Measurements from ENCODE around the gene GPATCH3. TPM values are rescaled to one million over a fixed set of nuclear protein-coding genes. Genes with fewer than 3 reads are reported as not detected.
A peak's percentile ranks its signal among the peaks of the same experiment; 100 is the strongest.

The GPATCH3 gene
- total and polyA plus RNA-seq, 2 of the 8 experiments (the other 6 are each of a cell fraction or from before 2014, with no cell fraction given) = 7.9 to 17.4 TPM

DNA sequence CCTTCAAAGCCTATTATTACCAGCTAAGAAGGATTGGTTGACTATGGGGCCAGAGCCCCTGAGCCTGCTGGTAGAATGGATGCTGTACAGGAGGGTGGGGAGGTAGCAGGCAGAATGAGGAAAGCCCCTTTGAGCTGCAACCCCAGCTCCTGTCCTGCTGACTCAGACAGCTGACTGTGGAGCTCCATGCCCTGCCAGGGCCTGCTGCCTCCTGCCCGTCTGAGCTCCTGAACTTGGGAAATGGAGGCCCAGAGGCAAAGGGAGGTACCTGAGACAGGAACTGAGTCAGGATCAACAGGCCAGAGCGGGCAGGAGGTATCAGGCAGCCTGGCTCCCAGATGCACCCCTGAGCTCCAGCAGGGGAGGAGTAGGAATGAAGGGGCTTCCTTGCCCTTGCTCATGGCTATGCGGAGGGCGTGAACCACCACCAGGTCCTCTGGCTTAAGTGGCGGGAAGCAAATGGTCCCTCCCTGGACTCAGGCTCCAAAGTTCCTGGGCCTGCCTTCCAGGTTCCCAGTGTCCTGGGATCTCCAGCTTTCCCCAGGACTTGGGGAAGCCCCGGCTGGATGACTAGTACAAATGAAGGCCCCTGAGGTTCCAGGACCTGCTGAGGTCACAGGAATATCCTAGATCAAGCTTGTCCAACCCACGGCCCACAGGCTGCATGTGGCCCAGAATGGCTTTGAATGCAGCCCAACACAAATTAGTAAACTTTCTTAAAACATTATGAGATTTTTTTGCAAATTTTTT is 41.2 kb downstream of the GPATCH3 start:
- no peak overlapping the region for H2BK5ac ChIP-seq (ENCODE audit: low read depth, low read length)
- no peaks in the 10 kb centered on the region; a peak in 2 of 8 replicates for H3K36me3 ChIP-seq (ENCODE audit: control insufficient read depth in 2 of 4, insufficient read depth in 4 of 4, low read length in 3 of 4)
- H3K9ac ChIP-seq (replicated peaks in 1 of 4; ENCODE audit: extremely low read depth in 1 of 4, low read depth in 3 of 4, low read length in 3 of 4) = no peak overlapping the region
- no peak overlapping the region for H2AK5ac ChIP-seq (ENCODE audit: low read depth, low read length)
- no peaks in the 10 kb centered on the region for H3K9me3 ChIP-seq (ENCODE audit: insufficient read depth in 2 of 2, low read depth in 1 of 2, low read length in 1 of 2)
- H4K5ac ChIP-seq (ENCODE audit: insufficient read length, low read depth, low read length) = no peak overlapping the region
- H4K91ac ChIP-seq (replicated peaks; ENCODE audit: insufficient read length, low read length) = no peak overlapping the region
- H3K79me1 ChIP-seq (ENCODE audit: low read depth, low read length) = no peaks in the 10 kb centered on the region
- H2BK120ac ChIP-seq (replicated peaks; ENCODE audit: low read depth, low read length) = no peak overlapping the region
- H3K18ac ChIP-seq (ENCODE audit: extremely low read depth, low read length) = no peak overlapping the region
- DNase-seq (ENCODE audit: low read depth in 1 of 2, low spot score in 2 of 2) (no peak), FAIRE-seq (no peak)
- no peak overlapping the region for H2AFZ ChIP-seq (ENCODE audit: low read length)
- peak overlapping the region; percentile 60; the same call in 1 of the 2 replicates for H2BK12ac ChIP-seq (ENCODE audit: low read depth, low read length)
- H3K23me2 ChIP-seq (ENCODE audit: low read depth, low read length) = peaks cover under 1% of the 10 kb centered on the region; the same call in 1 of the 2 replicates
- peaks cover 4 to 9% (median 9%) of the 10 kb centered on the region in 4 experiments; a peak in 5 of 7 replicates for H3K27me3 ChIP-seq (replicated peaks in 1 of 4; ENCODE audit: control insufficient read depth in 3 of 4, extremely low read depth in 1 of 4, insufficient read depth in 3 of 4, low read length in 3 of 4)
- no peak overlapping the region; the same call in 1 of the 2 replicates for H4K8ac ChIP-seq (ENCODE audit: extremely low read depth, insufficient read depth, low read length)
- H4K20me1 ChIP-seq (replicated peaks in 1 of 2; ENCODE audit: control insufficient read depth in 1 of 2, insufficient read depth in 2 of 2, low read length in 2 of 2) = peaks cover 0 to 3% of the 10 kb centered on the region in 2 experiments
- no peak overlapping the region for H3K56ac ChIP-seq (replicated peaks; ENCODE audit: insufficient read length, low read depth, low read length)
- H3K14ac ChIP-seq (ENCODE audit: insufficient read length) = no peak overlapping the region
- no peak overlapping the region for H3K4me2 ChIP-seq (ENCODE audit: insufficient read depth in 1 of 2, low read depth in 2 of 2, low read length in 2 of 2)
- ChIA-PET CTCF (ENCODE audit: partially characterized antibody) (interaction anchor here (0.7 to 22.8 kb wide), 17 partner anchors 9 to 275 kb away, joined by 3 to 547 read pairs (median 6); partner anchors contain the start of genes GPATCH3 and GPN2), POLR2A (ENCODE audit: partially characterized antibody) (interaction anchor here (0.6 to 2.8 kb wide), 9 partner anchors 9 to 89 kb away, joined by 3 to 8 read pairs (median 3); partner anchors contain the start of gene PIGV)
- peaks cover 0 to 19% (median 15%) of the 10 kb centered on the region in 4 experiments; a peak in 6 of 7 replicates for H3K4me1 ChIP-seq (replicated peaks in 1 of 4; ENCODE audit: control insufficient read depth in 3 of 4, insufficient read depth in 4 of 4, low read length in 3 of 4)
- no peak overlapping the region for H3K4ac ChIP-seq (replicated peaks; ENCODE audit: insufficient read length, low read depth, low read length)
- 85% methylated on average over 6 of the region's 7 CpGs; no CpG with 5 or more reads in 1 of the 2 experiments for WGBS, 2 experiments (ENCODE audit: extremely low coverage in 1 of 2, insufficient coverage in 1 of 2, insufficient read length in 1 of 2, insufficient replicate concordance in 2 of 2, low coverage in 1 of 2, low lambda C conversion rate in 2 of 2, missing lambda C conversion rate in 1 of 2)
- no peaks in the 10 kb centered on the region for H3K79me2 ChIP-seq (ENCODE audit: control insufficient read depth in 1 of 2, insufficient read depth in 2 of 2, low read length in 2 of 2)
- no peak overlapping the region for H3K27ac ChIP-seq (ENCODE audit: low read depth, low read length)
- H3K23ac ChIP-seq (ENCODE audit: insufficient read length) = no peak overlapping the region
- H3K4me3 ChIP-seq (ENCODE audit: extremely low read depth in 1 of 4, insufficient read depth in 2 of 4, low read depth in 3 of 4, low read length in 4 of 4) = no peak overlapping the region
- no peak overlapping the region for H2BK20ac ChIP-seq (ENCODE audit: low read length)
- 0 out of 2 replicates have a peak overlapping the region, but pooled peaks have one; percentile 3 for H2BK15ac ChIP-seq (ENCODE audit: low read length)
- no peak for TF ChIP-seq MAX (IDR thresholded peaks at IDR 0.05)
- no peak for TF ChIP-seq CREB1 (IDR thresholded peaks at IDR 0.05)
- TF ChIP-seq SRF (IDR thresholded peaks at IDR 0.05; ENCODE audit: low read depth, low read length) = no peak
- TF ChIP-seq RFX5 (IDR thresholded peaks at IDR 0.05; ENCODE audit: borderline replicate concordance, low read depth, low read length) = no peak
- TF ChIP-seq NANOG (IDR thresholded peaks at IDR 0.05; ENCODE audit: insufficient read depth, low read depth, low read length, poor library complexity, severe bottlenecking) = no peak
- TF ChIP-seq TBP (IDR thresholded peaks at IDR 0.05; ENCODE audit: low read depth, low read length) = no peak
- TF ChIP-seq, protein P1, sequence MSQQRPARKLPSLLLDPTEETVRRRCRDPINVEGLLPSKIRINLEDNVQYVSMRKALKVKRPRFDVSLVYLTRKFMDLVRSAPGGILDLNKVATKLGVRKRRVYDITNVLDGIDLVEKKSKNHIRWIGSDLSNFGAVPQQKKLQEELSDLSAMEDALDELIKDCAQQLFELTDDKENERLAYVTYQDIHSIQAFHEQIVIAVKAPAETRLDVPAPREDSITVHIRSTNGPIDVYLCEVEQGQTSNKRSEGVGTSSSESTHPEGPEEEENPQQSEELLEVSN (IDR thresholded peaks at IDR 0.05) = no peak
- TF ChIP-seq FOSL1 (IDR thresholded peaks at IDR 0.05; ENCODE audit: insufficient read depth, low read depth, low read length) = no peak
- no peak for TF ChIP-seq CTBP2 (IDR thresholded peaks at IDR 0.05; ENCODE audit: borderline replicate concordance, insufficient read depth, insufficient read length, low read length)
- no peak for TF ChIP-seq EP300 (IDR thresholded peaks at IDR 0.05; ENCODE audit: borderline replicate concordance in 1 of 2, low read depth in 2 of 2, low read length in 2 of 2)

Measured in H1 (cell line).